IPS DF 6.9 (cell line): ENCODE measurements around the gene NRIP2.
A peak's percentile ranks its signal among the peaks of the same experiment; 100 is the strongest.

ENCODE experiments used
- DNase-seq: peaks from one replicate; pipeline ENCODE4 v3.0.0-alpha.2; 2013; ENCODE audit warnings: low read depth, low spot score
- H3K27ac ChIP-seq: one replicate; pipeline ENCODE4 v1.5.1; 2013; ENCODE audit warnings: low read length, control low read depth
- H3K27me3 ChIP-seq: 2 replicates; pipeline ENCODE4 v1.6.1; 2013; ENCODE audit warnings: mild to moderate bottlenecking, low read length; ENCODE audit not compliant: control insufficient read depth, insufficient read depth
- H3K36me3 ChIP-seq: 2 replicates; pipeline ENCODE4 v1.6.1; 2013; ENCODE audit warnings: low read length; ENCODE audit not compliant: control insufficient read depth, insufficient read depth
- H3K4me1 ChIP-seq: 2 replicates; pipeline ENCODE4 v1.6.1; 2013; ENCODE audit warnings: low read length; ENCODE audit not compliant: control insufficient read depth, insufficient read depth
- H3K4me3 ChIP-seq: 2 replicates; pipeline ENCODE4 v1.5.1; 2013; ENCODE audit warnings: mild to moderate bottlenecking, low read length
- H3K9me3 ChIP-seq: 2 replicates; pipeline ENCODE4 v1.6.1; 2013; ENCODE audit warnings: low read length, inconsistent platforms; ENCODE audit not compliant: control insufficient read depth, insufficient read depth
- WGBS: extraction: QIAGEN DNeasy Blood & Tissue Kit; methylation state at CpG from one replicate; pipeline ENCODE4 v1.1.7; 2013; ENCODE audit warnings: mixed read lengths, missing lambda C conversion rate; ENCODE audit not compliant: insufficient read length, insufficient coverage; 5-methylcytosine and 5-hydroxymethylcytosine counted together

Gene NRIP2

GRCh38 chr12:2860170-2860569 lies 25.3 kb upstream of the NRIP2 start:
- Histone ChIP-seq H3K9me3 (no peaks in the 10 kb centered on the region), H3K36me3 (peaks cover 27% of the 10 kb centered on the region), H3K27ac (no peak overlapping the region), H3K4me1 (no peaks in the 10 kb centered on the region), H3K4me3 (no peak overlapping the region), H3K27me3 (no peaks in the 10 kb centered on the region)
- DNase-seq, result no peak

GRCh38 chr12:2858944-2859421 lies 24.1 kb upstream of the NRIP2 start:
- H3K27ac ChIP-seq, result no peak overlapping the region
- DNase-seq, result no peak
- H3K36me3 ChIP-seq, result peaks cover 15% of the 10 kb centered on the region; the same call in 1 of the 2 replicates
- no peaks in the 10 kb centered on the region for H3K27me3 ChIP-seq
- no peak overlapping the region for H3K4me3 ChIP-seq
- H3K4me1 ChIP-seq, result no peaks in the 10 kb centered on the region
- WGBS, result no CpG with 5 or more reads among the region's 12 CpGs
- H3K9me3 ChIP-seq, result no peaks in the 10 kb centered on the region

- Histone ChIP-seq H3K4me1 (no peaks in the 10 kb centered on the region), H3K9me3 (no peaks in the 10 kb centered on the region), H3K36me3 (peaks cover 15% of the 10 kb centered on the region; the same call in 1 of the 2 replicates), H3K27ac (no peak overlapping the region), H3K27me3 (no peaks in the 10 kb centered on the region), H3K4me3 (no peak overlapping the region)
- no peak for DNase-seq
- no CpG with 5 or more reads among the region's 2 CpGs for WGBS
Measured at GRCh38 chr12:2858334-2858733, 23.5 kb upstream of the NRIP2 start.

- Histone ChIP-seq H3K4me1 (no peaks in the 10 kb centered on the region), H3K27me3 (no peaks in the 10 kb centered on the region), H3K4me3 (no peak overlapping the region), H3K9me3 (no peaks in the 10 kb centered on the region), H3K36me3 (peaks cover 10% of the 10 kb centered on the region; the same call in 1 of the 2 replicates), H3K27ac (no peak overlapping the region)
- WGBS, result no CpG with 5 or more reads among the region's 7 CpGs
- no peak for DNase-seq
Measured at GRCh38 chr12:2857576-2857975, 22.7 kb upstream of the NRIP2 start.

- H3K4me3 ChIP-seq, result no peak within 1 kb of the TSS
- H3K9me3 ChIP-seq, result no peaks in the 10 kb centered on the region
- H3K27ac ChIP-seq, result no peak within 1 kb of the TSS
- no peak for DNase-seq
- H3K36me3 ChIP-seq, result peaks cover 10% of the 10 kb centered on the region; the same call in 1 of the 2 replicates
- no peaks in the 10 kb centered on the region for H3K4me1 ChIP-seq
- no CpG with 5 or more reads among the region's 3 CpGs for WGBS
- H3K27me3 ChIP-seq, result no peaks in the 10 kb centered on the region
Measured at GRCh38 chr12:2857021-2857431, 22.2 kb upstream of the NRIP2 start, which contains the start of gene TEX52. Gene TEX52 (minus strand): TSS chr12:2857039. CDS start chr12:2857026, 13 bp downstream.

GRCh38 chr12:2856051-2856450 lies 21.2 kb upstream of the NRIP2 start:
- DNase-seq, result no peak
- Histone ChIP-seq H3K4me1 (no peaks in the 10 kb centered on the region), H3K36me3 (peaks cover 10% of the 10 kb centered on the region; the same call in 1 of the 2 replicates), H3K4me3 (no peak overlapping the region), H3K9me3 (no peaks in the 10 kb centered on the region), H3K27ac (no peak overlapping the region), H3K27me3 (no peaks in the 10 kb centered on the region)
- no CpG with 5 or more reads among the region's 3 CpGs for WGBS

GRCh38 chr12:2855546-2855945 lies 20.7 kb upstream of the NRIP2 start:
- no CpG with 5 or more reads among the region's 7 CpGs for WGBS
- H3K27me3 ChIP-seq, result no peaks in the 10 kb centered on the region
- peaks cover 10% of the 10 kb centered on the region; the same call in 1 of the 2 replicates for H3K36me3 ChIP-seq
- H3K4me3 ChIP-seq, result no peak overlapping the region
- DNase-seq, result no peak
- no peaks in the 10 kb centered on the region for H3K4me1 ChIP-seq
- H3K27ac ChIP-seq, result no peak overlapping the region
- no peaks in the 10 kb centered on the region for H3K9me3 ChIP-seq

- Histone ChIP-seq H3K4me3 (no peak overlapping the region), H3K4me1 (no peaks in the 10 kb centered on the region), H3K9me3 (no peaks in the 10 kb centered on the region), H3K36me3 (peaks cover 10% of the 10 kb centered on the region; the same call in 1 of the 2 replicates), H3K27me3 (no peaks in the 10 kb centered on the region), H3K27ac (no peak overlapping the region)
- no CpG with 5 or more reads among the region's 25 CpGs for WGBS
- DNase-seq, result no peak
Measured at GRCh38 chr12:2854669-2855453, 20.0 kb upstream of the NRIP2 start.

GRCh38 chr12:2853626-2854025 lies 18.8 kb upstream of the NRIP2 start:
- no CpG with 5 or more reads among the region's 11 CpGs for WGBS
- no peaks in the 10 kb centered on the region for H3K4me1 ChIP-seq
- H3K4me3 ChIP-seq, result no peak overlapping the region
- no peak overlapping the region for H3K27ac ChIP-seq
- H3K9me3 ChIP-seq, result no peaks in the 10 kb centered on the region
- 0 out of 2 replicates have a peak, but pooled peaks cover 2% of the 10 kb centered on the region for H3K36me3 ChIP-seq
- DNase-seq, result peak; percentile 81
- H3K27me3 ChIP-seq, result no peaks in the 10 kb centered on the region

- H3K27me3 ChIP-seq, result no peaks in the 10 kb centered on the region
- no peak overlapping the region for H3K4me3 ChIP-seq
- no CpG with 5 or more reads among the region's 3 CpGs for WGBS
- no peaks in the 10 kb centered on the region for H3K9me3 ChIP-seq
- DNase-seq, result no peak
- no peaks in the 10 kb centered on the region for H3K4me1 ChIP-seq
- no peak overlapping the region for H3K27ac ChIP-seq
- no peaks in the 10 kb centered on the region for H3K36me3 ChIP-seq
Measured at GRCh38 chr12:2851931-2852330, 17.1 kb upstream of the NRIP2 start.

GRCh38 chr12:2845280-2845679 lies 10.4 kb upstream of the NRIP2 start:
- Histone ChIP-seq H3K9me3 (no peaks in the 10 kb centered on the region), H3K27ac (no peak overlapping the region), H3K36me3 (no peaks in the 10 kb centered on the region), H3K4me3 (no peak overlapping the region), H3K27me3 (no peaks in the 10 kb centered on the region), H3K4me1 (no peaks in the 10 kb centered on the region)
- WGBS, result no CpG with 5 or more reads among the region's 6 CpGs
- DNase-seq, result no peak
